HFFc6 (cell line): Measurements from ENCODE around the gene PAQR5. TPM values are rescaled to one million over a fixed set of nuclear protein-coding genes. Genes with fewer than 3 reads are reported as not detected.

Experiments
- DNase-seq: peaks from one replicate; pipeline ENCODE4 v3.0.0-alpha.2; 2018
- H3K27ac Mint-ChIP-seq: 2 replicates; pipeline ENCODE4 v1.8.0; 2020; ENCODE audit warnings: mild to moderate bottlenecking, mixed read lengths
- H3K27me3 Mint-ChIP-seq: 2 replicates; pipeline ENCODE4 v1.8.0; 2021; ENCODE audit warnings: mild to moderate bottlenecking, moderate library complexity, mixed read lengths; ENCODE audit not compliant: insufficient read depth
- H3K36me3 Mint-ChIP-seq: 2 replicates; pipeline ENCODE4 v1.8.0; 2021; ENCODE audit warnings: low read depth, mixed read lengths
- H3K4me1 Mint-ChIP-seq: 2 replicates; pipeline ENCODE4 v1.8.0; 2020; ENCODE audit warnings: low read depth, mixed read lengths
- H3K4me3 Mint-ChIP-seq: 2 replicates; pipeline ENCODE4 v1.8.0; 2020; ENCODE audit warnings: mild to moderate bottlenecking, moderate library complexity, mixed read lengths
- H3K9me3 Mint-ChIP-seq: 2 replicates; pipeline ENCODE4 v1.8.0; 2020; ENCODE audit warnings: mild to moderate bottlenecking, mixed read lengths
- total RNA-seq, 6 experiments: library from RNA; stranded (reverse); fragmentation: NEBNext Ultra II Directional; extraction: Animal tissue kit (Norgen Biotek cat#: 25700); gene quantifications; 2 replicates in 1 of 6; 3 replicates in 5 of 6; pipeline ENCODE4 v1.2.3, GENCODE V29; 2021
- TF ChIP-seq, protein P1 (sequence below): fragments of 200-600 bp; sonication (generic); IDR thresholded peaks from 2 replicates; pipeline ENCODE4 v1.5.0; 2021; ENCODE audit warnings: antibody characterized with exemption, mild to moderate bottlenecking

The PAQR5 gene
- total RNA-seq, 6 experiments from 2014 or later: 1.3 to 2.2 (median 1.6) TPM

DNA sequence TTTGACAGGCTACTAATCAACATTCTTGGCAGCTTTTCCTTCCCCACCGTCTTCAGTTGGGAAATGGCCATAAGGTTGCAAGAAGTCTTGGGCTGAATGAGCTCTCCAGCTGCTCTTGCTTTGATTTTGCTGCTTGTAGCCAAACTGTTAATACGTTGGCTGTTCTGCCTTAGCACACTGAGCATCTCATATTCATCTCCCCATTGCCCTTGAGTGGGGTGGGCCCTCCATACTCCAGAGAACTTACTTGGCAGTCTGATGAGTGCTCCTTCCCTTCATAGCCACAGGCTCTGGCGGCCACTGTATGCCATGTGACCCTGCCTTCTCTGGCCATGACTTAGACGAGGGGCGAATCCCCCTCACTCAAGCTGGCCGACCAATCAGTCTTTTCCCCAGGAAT lies 25.8 kb upstream of the PAQR5 start:
- DNase-seq: no peak
- no peak overlapping the region for H3K27ac Mint-ChIP-seq
- TF ChIP-seq, protein P1, sequence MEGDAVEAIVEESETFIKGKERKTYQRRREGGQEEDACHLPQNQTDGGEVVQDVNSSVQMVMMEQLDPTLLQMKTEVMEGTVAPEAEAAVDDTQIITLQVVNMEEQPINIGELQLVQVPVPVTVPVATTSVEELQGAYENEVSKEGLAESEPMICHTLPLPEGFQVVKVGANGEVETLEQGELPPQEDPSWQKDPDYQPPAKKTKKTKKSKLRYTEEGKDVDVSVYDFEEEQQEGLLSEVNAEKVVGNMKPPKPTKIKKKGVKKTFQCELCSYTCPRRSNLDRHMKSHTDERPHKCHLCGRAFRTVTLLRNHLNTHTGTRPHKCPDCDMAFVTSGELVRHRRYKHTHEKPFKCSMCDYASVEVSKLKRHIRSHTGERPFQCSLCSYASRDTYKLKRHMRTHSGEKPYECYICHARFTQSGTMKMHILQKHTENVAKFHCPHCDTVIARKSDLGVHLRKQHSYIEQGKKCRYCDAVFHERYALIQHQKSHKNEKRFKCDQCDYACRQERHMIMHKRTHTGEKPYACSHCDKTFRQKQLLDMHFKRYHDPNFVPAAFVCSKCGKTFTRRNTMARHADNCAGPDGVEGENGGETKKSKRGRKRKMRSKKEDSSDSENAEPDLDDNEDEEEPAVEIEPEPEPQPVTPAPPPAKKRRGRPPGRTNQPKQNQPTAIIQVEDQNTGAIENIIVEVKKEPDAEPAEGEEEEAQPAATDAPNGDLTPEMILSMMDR: no peak
- peaks cover 12% of the 10 kb centered on the region for H3K4me1 Mint-ChIP-seq
- H3K36me3 Mint-ChIP-seq: no peaks in the 10 kb centered on the region
- peaks cover 8% of the 10 kb centered on the region; the same call in 1 of the 2 replicates for H3K27me3 Mint-ChIP-seq
- no peaks in the 10 kb centered on the region for H3K9me3 Mint-ChIP-seq
- H3K4me3 Mint-ChIP-seq: no peak overlapping the region

DNA sequence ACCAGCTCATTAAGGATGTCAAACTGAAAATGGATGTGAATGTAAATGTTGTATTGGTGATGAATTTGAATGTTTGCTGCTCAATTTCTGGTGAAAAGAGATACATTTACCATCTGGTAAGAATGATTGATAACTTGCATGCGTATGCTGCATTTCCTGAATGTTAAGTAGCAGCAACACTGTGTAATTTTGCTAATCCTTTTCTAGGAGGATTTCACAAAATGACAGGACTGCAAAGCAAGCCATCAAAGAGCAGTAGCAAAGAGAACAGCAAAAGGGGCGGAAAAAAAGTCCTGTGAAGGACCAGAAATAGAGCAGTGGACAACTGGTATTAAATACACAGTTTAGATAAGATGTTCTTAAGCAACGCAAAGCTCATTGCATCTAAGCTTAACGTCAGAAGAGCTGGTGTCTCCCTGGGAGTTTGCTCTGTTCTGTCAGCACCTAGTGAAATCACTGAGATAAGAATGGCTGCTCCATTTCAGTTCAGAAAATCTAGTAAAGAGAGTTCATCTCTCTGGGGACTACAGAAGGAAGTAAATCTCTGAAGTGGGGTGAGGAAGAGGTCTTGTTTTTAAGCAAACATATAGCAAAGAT lies 23.5 kb upstream of the PAQR5 start:
- H3K4me1 Mint-ChIP-seq: peaks cover 6% of the 10 kb centered on the region; the same call in 1 of the 2 replicates
- peaks cover 17% of the 10 kb centered on the region for H3K27me3 Mint-ChIP-seq
- no peaks in the 10 kb centered on the region for H3K9me3 Mint-ChIP-seq
- no peaks in the 10 kb centered on the region for H3K36me3 Mint-ChIP-seq
- no peak overlapping the region for H3K27ac Mint-ChIP-seq
- DNase-seq: no peak
- TF ChIP-seq, protein P1: no peak
- no peak overlapping the region for H3K4me3 Mint-ChIP-seq

DNA sequence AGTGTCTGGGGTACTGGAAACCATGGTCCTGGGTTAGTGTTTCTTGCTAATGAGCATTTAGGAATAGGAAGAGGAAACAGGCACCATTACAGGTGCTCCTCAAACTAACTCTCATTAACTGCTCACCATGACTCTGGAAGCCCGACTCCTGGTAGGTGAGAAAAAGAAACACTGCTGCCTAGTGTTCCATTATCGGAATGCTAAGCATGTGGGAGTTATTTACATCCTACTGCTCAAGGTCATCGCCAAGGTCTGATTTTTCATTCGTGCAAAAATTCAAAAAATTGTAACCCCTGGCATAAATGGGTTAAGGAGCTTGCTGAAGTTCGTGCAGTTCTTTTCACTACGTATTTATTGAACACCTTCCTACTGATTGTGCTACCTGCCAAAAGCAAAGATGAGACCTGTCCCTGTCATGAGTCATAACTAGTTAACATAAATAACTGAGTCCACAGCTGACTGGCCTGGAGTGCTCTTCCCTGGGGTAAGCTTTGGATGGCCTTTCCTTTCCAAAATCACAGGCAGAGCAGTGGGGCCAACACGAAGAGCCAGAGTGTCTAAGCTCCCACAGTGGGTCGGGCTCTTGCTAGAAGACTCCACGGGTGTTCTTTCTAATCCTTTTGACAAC lies 22.7 kb upstream of the PAQR5 start:
- Mint-ChIP-seq H3K4me1 (peaks cover 10% of the 10 kb centered on the region), H3K27me3 (peaks cover 17% of the 10 kb centered on the region), H3K4me3 (no peak overlapping the region), H3K27ac (no peak overlapping the region), H3K36me3 (no peaks in the 10 kb centered on the region), H3K9me3 (no peaks in the 10 kb centered on the region)
- DNase-seq: no peak
- TF ChIP-seq, protein P1: no peak

DNA sequence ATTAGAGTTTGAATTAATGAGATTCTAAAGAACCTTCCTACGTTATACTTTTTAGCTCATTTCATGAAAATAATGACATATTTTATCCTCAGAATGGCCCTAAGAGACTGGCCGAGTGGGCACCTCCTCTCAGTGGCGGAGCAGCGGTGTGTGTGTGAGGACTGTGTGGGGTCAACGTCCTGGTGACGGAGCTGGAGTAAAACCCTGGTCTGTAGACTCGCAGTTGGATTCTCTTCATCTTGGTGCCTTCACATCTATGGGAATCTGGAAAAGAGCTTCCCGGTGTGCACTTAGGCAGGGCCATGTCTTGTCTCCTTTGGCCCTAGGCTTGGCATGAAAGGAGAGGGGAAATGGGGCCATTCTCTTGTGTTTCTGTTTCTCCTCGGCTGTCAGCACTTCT lies 21.4 kb upstream of the PAQR5 start:
- peaks cover 12% of the 10 kb centered on the region for H3K4me1 Mint-ChIP-seq
- no peaks in the 10 kb centered on the region for H3K9me3 Mint-ChIP-seq
- no peak overlapping the region for H3K27ac Mint-ChIP-seq
- no peak for DNase-seq
- no peaks in the 10 kb centered on the region for H3K36me3 Mint-ChIP-seq
- H3K4me3 Mint-ChIP-seq: no peak overlapping the region
- peaks cover 17% of the 10 kb centered on the region for H3K27me3 Mint-ChIP-seq
- TF ChIP-seq, protein P1: no peak

DNA sequence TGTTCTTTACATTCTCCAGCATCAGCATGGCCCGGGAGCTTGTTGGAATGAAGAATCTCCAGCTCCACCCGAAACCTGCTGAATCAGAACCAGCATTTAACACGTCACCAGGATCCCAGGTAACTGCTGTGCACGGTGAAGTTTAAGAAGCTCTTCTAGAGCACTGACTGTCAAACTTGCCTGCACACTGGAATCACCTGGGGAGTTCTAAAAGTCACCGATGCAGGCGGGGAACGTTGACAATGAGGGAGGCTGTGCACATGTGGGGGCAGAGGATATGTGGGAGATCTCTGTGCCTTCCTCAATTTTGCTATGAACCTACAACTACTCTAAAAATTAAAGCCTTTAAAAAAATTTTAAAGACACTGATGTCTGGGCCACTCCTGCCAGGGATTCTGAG lies 19.1 kb upstream of the PAQR5 start:
- no peak for DNase-seq
- no peak overlapping the region for H3K4me3 Mint-ChIP-seq
- peaks cover 17% of the 10 kb centered on the region for H3K27me3 Mint-ChIP-seq
- no peaks in the 10 kb centered on the region for H3K36me3 Mint-ChIP-seq
- H3K9me3 Mint-ChIP-seq: no peaks in the 10 kb centered on the region
- no peak overlapping the region for H3K27ac Mint-ChIP-seq
- TF ChIP-seq, protein P1: no peak
- peaks cover 12% of the 10 kb centered on the region for H3K4me1 Mint-ChIP-seq
